RWPE2 (cell line): Measurements from ENCODE around the gene ASB5.

ENCODE experiments used
- ATAC-seq: fragments of 200-7000 bp; cut with Tn5 transposase; 3 replicates; pipeline ENCODE4 v1.9.1; 2021; ENCODE audit warnings: low read depth
- DNase-seq: peaks from one replicate; pipeline ENCODE4 v3.0.0-alpha.2; 2020; ENCODE audit warnings: low spot score
- H3K27ac ChIP-seq: fragments of 450-650 bp; 2 replicates; pipeline ENCODE4 v1.5.1; 2017; ENCODE audit warnings: mild to moderate bottlenecking; ENCODE audit not compliant: poor library complexity, severe bottlenecking
- H3K27me3 ChIP-seq: fragments of 250-450 bp; sonication (Bioruptor Pico); 2 replicates; pipeline ENCODE4 v1.5.1; 2021; ENCODE audit warnings: mild to moderate bottlenecking, moderate library complexity; ENCODE audit not compliant: insufficient read depth, poor library complexity, severe bottlenecking
- H3K36me3 ChIP-seq: fragments of 250-450 bp; sonication (Bioruptor Pico); 2 replicates; pipeline ENCODE4 v1.5.1; 2020; ENCODE audit warnings: low read depth, mild to moderate bottlenecking, moderate library complexity
- H3K4me1 ChIP-seq: fragments of 250-450 bp; sonication (Bioruptor Pico); 2 replicates; pipeline ENCODE4 v1.5.1; 2021; ENCODE audit warnings: mild to moderate bottlenecking, moderate library complexity; ENCODE audit not compliant: insufficient read depth, poor library complexity, severe bottlenecking
- H3K4me3 ChIP-seq: fragments of 250-450 bp; sonication (Bioruptor Pico); 2 replicates; pipeline ENCODE4 v1.5.1; 2021; ENCODE audit warnings: mild to moderate bottlenecking, moderate library complexity; ENCODE audit not compliant: severe bottlenecking
- H3K9me3 ChIP-seq: fragments of 250-450 bp; sonication (Bioruptor Pico); 2 replicates; pipeline ENCODE4 v1.5.1; 2021; ENCODE audit warnings: mild to moderate bottlenecking, moderate library complexity; ENCODE audit not compliant: severe bottlenecking
- CTCF ChIP-seq: fragments of 450-650 bp; IDR thresholded peaks from one replicate; pipeline ENCODE4 v1.5.1; 2017; ENCODE audit warnings: mild to moderate bottlenecking, moderate library complexity; ENCODE audit not compliant: poor library complexity, severe bottlenecking

Gene ASB5

GRCh38 chr4:176238157-176238610 lies 30.8 kb downstream of the ASB5 start:
- ATAC-seq, result no peak
- Histone ChIP-seq H3K27me3 (no peaks in the 10 kb centered on the region), H3K4me1 (no peaks in the 10 kb centered on the region), H3K27ac (no peak overlapping the region), H3K9me3 (no peaks in the 10 kb centered on the region), H3K4me3 (no peak overlapping the region), H3K36me3 (no peaks in the 10 kb centered on the region)
- TF ChIP-seq CTCF, result no peak
- DNase-seq, result no peak

- TF ChIP-seq CTCF, result no peak
Observed at GRCh38 chr4:176236946-176237345, 32.1 kb downstream of the ASB5 start.

DNA sequence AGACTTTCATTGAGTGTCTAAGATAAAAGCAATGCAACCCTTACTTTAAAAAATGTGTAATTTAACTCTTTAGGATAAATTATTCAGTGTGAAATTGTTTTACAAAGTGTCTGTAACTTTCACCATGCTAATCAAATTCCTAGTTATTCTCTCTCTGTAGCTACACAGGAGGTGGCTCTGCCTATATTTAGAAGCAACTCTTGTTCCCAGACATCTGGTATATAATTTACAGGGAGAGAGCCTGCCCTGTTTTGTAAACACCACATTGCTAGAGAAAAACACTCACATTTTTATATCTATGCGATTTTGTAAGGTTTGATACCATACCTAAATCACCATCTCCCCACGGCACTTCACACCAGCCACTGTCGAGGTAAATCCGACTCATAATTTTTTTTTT lies 38.2 kb downstream of the ASB5 start:
- no peaks in the 10 kb centered on the region for H3K27me3 ChIP-seq
- no peak for ATAC-seq

More at GRCh38 chr4:176236946-176237345, 32.1 kb downstream of the ASB5 start:
- H3K9me3 ChIP-seq, result no peaks in the 10 kb centered on the region
- H3K27ac ChIP-seq, result no peak overlapping the region
- ATAC-seq (no peak), DNase-seq (no peak)
- no peak overlapping the region for H3K4me3 ChIP-seq
- H3K36me3 ChIP-seq, result no peaks in the 10 kb centered on the region
- H3K4me1 ChIP-seq, result no peaks in the 10 kb centered on the region
- H3K27me3 ChIP-seq, result no peaks in the 10 kb centered on the region

DNA sequence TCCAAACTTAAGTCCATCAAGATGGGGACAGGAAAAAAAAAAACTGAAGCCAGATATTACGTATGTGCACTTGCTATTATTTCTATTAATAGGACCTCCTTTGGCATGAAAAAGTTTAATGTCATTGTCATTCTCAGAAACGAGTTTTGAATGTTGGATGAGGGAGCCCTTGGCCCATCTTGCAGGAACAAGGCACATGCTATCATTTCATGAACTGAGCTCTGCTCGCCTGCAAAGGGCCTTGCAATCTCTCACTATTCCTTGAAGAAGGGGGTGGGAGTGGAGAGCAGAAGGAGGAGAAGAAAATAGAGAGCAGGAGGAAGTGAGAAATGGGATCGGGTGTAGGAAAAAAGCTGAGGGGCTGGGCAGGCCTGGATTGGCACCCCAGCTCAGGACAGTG lies 39.4 kb downstream of the ASB5 start:
- no peak overlapping the region for H3K27ac ChIP-seq
- TF ChIP-seq CTCF, result no peak
- no peak for ATAC-seq
- peaks cover 2% of the 10 kb centered on the region for H3K4me1 ChIP-seq
- H3K36me3 ChIP-seq, result no peaks in the 10 kb centered on the region
- H3K4me3 ChIP-seq, result no peak overlapping the region
- H3K27me3 ChIP-seq, result no peaks in the 10 kb centered on the region
- no peaks in the 10 kb centered on the region for H3K9me3 ChIP-seq
- no peak for DNase-seq

More for the DNA sequence above, 38.2 kb downstream of the ASB5 start:
- Histone ChIP-seq H3K4me1 (peaks cover 2% of the 10 kb centered on the region), H3K9me3 (no peaks in the 10 kb centered on the region), H3K4me3 (no peak overlapping the region), H3K36me3 (no peaks in the 10 kb centered on the region), H3K27ac (no peak overlapping the region)
- DNase-seq, result no peak
- no peak for TF ChIP-seq CTCF

DNA sequence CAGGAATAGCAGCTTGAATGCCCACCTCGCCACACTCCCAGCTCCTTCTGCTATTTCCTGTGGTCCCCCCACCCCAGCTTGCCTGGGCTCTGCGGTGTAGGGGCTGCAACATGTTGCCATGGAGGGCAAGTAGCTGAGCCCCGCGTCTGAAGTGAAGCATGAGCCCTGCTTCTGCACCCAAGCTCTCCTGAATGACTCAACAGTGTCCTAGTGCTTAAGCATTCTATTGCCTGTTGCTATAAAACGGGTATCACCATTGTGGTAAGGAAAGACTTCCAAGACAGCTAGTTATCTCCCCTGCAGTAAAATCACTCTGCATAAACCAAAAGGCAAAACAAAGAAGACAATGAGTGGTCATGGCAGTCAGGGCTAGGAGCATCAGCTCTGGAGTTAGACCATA lies 42.3 kb downstream of the ASB5 start:
- no peaks in the 10 kb centered on the region for H3K9me3 ChIP-seq

More for the DNA sequence above, 42.3 kb downstream of the ASB5 start:
- Histone ChIP-seq H3K27ac (no peak overlapping the region), H3K4me1 (peaks cover 2% of the 10 kb centered on the region), H3K27me3 (no peaks in the 10 kb centered on the region), H3K4me3 (no peak overlapping the region), H3K36me3 (no peaks in the 10 kb centered on the region)
- ATAC-seq (no peak), DNase-seq (no peak)
- TF ChIP-seq CTCF, result no peak
